ENCODE measurements around the gene SNAPC4.
A peak's percentile ranks its signal among the peaks of the same experiment; 100 is the strongest.

SNAPC4 gene, protein sequence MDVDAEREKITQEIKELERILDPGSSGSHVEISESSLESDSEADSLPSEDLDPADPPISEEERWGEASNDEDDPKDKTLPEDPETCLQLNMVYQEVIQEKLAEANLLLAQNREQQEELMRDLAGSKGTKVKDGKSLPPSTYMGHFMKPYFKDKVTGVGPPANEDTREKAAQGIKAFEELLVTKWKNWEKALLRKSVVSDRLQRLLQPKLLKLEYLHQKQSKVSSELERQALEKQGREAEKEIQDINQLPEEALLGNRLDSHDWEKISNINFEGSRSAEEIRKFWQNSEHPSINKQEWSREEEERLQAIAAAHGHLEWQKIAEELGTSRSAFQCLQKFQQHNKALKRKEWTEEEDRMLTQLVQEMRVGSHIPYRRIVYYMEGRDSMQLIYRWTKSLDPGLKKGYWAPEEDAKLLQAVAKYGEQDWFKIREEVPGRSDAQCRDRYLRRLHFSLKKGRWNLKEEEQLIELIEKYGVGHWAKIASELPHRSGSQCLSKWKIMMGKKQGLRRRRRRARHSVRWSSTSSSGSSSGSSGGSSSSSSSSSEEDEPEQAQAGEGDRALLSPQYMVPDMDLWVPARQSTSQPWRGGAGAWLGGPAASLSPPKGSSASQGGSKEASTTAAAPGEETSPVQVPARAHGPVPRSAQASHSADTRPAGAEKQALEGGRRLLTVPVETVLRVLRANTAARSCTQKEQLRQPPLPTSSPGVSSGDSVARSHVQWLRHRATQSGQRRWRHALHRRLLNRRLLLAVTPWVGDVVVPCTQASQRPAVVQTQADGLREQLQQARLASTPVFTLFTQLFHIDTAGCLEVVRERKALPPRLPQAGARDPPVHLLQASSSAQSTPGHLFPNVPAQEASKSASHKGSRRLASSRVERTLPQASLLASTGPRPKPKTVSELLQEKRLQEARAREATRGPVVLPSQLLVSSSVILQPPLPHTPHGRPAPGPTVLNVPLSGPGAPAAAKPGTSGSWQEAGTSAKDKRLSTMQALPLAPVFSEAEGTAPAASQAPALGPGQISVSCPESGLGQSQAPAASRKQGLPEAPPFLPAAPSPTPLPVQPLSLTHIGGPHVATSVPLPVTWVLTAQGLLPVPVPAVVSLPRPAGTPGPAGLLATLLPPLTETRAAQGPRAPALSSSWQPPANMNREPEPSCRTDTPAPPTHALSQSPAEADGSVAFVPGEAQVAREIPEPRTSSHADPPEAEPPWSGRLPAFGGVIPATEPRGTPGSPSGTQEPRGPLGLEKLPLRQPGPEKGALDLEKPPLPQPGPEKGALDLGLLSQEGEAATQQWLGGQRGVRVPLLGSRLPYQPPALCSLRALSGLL (N-terminal part only)

GRCh38 chr9:136400038-136400834 lies at the start of gene SNAPC4:
Gene SNAPC4, minus strand, starts transcription at chr9:136400170. Its CDS starts 1,742 bp downstream, at chr9:136398428.
- DNase-seq: peak; percentile 92

DNA sequence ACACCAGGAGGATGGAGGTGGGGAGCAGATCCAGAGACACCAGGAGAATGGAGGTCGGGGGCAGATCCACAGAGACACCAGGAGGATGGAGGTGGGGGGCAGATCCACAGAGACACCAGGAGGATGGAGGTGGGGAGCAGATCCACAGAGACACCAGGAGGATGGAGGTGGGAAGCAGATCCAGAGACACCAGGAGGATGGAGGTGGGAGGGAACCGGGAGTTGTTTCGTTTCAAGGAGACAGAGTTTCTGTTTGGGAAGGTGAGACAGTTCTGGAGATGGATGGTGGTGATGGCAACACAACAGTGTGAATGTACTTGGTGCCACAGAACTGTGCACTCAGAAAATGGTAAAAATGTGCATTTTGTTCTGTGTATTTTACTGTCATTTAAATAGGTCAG lies 48.7 kb upstream of the SNAPC4 start:
- DNase-seq: no peak

DNA sequence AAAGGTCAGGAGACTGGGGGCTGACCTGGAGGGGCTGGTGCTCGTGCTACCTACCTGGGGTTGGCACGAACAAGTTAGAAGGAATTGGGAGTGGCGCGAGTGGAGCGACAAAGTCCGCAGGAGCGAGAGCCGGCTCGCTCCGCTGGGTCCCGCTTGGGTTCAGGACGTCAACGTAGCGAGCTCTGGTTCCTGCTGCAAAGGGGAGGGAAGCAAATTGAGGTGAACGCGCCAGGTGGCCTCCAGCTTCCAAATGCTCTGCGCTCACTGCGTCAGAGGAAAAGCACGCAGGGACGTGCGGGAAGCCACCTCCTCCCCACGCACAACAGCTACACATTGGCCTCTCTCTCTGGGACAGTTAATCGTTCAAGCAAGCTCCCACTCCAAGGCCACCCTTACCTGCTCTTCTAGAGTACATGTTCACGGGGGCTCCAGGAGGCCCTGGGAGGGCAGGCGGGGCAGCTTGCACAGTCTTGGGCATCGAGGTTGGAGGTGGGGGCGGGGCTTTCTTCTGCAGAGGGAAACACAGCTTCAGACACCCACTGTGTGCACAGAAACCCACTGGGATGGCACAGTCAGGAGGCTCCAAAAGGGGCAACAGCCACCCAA lies 47.3 kb upstream of the SNAPC4 start:
- no peak for DNase-seq

- no peak for DNase-seq
These were observed 45.8 kb upstream of the SNAPC4 start for GRCh38 chr9:136445799-136446198.

DNA sequence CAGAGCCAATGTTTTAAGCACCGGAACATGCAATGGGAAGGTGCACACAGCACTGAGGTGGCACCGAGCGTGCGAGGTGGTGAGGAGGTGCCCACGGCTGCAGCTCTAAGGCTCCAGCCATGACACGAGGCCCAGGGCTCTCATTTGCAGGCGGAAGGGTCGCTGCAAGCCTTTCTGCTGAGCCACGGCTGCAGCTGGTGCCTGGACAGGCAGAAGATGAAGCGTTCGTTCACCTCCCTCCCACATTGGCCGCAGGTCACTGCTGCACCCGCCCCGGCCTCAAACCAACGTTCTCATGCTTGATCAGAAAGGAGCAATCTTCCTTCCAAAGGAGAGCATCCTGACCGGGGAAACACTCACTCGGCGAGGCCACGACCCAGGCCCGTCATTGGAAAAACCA lies 44.1 kb upstream of the SNAPC4 start:
- DNase-seq: no peak

DNA sequence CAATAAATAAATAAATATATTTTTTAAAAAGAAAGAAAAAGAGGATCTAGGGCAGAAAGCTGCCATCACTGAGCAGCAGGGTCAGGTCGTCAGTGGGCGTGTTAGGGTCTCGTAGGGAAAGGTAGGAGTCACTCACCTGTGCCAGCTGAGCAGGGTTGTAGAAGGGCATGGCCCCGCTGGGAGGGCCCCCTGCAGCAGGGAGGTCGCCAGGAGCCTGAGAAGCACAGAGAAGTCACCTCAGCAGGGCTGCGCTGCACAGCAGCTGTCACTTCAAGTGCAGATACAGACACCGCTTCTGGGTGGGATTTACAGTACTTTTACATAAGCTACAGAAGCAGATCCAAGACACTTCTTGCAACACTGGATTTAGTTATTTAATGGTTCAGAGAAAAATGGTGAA lies 43.7 kb upstream of the SNAPC4 start:
- no peak for DNase-seq

DNA sequence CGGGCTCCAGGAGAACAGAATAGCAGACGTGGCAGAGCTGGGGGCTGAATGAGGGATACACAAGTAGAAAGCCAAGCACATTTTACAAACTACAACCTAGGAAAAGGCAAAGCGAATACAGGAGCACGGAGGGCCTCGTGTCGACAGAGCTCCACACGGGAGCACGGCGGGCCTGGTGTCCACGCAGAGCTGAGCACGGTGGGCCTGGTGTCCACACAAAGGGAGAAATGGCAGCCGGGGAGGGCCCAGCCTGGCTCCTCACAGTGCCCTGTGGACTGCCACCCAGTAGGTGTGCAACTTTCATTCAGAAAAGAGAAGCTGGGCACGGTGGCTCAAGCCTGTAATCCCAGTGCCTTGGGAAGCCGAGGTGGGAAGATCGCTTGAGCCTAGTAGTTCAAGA lies 43.1 kb upstream of the SNAPC4 start:
- no peak for DNase-seq

GRCh38 chr9:136442265-136442664 lies 42.3 kb upstream of the SNAPC4 start:
- no peak for DNase-seq

DNA sequence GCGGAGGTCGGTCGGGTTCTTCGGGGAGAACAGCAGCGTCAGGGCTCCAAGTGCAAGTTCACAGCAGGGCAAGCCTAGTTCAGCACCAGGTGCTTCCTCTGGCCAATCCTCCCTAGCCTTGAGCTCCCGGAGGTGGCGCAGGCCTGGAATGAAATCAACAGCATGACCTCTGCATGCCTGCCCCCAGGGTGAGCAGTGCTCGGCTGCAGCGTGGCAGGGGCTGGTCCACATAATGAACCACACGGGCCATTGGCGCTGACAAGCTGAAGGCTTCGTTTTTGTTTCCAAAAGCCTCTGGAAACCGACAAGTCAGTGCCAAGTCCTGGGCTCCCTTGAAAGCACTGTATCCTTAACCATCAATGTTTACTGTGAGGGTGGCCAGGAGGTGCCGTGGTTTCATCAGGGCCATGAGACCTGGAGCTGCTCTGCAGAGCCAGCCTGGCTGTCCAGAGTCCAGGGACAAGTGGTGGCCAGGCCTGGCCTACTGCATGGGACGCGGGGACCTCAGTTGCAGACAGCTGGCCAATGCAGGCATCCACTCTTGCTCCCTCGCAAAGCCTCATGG lies 41.8 kb upstream of the SNAPC4 start:
- DNase-seq: no peak

DNA sequence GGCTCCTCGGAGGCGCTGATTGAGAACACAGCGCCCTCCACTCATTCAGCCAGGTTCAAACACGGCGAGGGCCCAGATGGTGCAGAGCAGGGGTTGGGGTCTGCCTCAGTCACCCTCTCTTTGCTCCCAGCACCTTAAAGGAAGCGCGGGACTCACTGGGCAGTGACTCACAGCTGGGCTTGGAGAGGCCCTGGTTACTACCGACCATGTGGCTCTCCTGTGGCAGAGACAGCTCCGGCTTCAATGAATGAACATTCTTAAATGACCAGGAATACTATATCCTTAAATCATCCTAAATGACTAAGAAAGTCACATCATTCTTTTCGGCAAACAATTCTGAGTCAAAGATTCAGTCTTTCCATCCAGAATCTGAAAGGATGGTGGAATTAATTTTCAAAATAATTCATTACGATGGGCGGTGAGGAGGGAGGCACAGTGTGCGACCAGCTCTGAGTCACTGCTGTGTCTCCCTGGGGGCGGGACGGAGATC lies 41.3 kb upstream of the SNAPC4 start:
- DNase-seq: no peak

GRCh38 chr9:136439481-136440408 lies 39.8 kb upstream of the SNAPC4 start, which contains the start of gene INPP5E:
Gene INPP5E, minus strand, starts transcription at chr9:136439845. Its CDS starts 426 bp downstream, at chr9:136439419.
- peak; percentile 81 for DNase-seq

DNA sequence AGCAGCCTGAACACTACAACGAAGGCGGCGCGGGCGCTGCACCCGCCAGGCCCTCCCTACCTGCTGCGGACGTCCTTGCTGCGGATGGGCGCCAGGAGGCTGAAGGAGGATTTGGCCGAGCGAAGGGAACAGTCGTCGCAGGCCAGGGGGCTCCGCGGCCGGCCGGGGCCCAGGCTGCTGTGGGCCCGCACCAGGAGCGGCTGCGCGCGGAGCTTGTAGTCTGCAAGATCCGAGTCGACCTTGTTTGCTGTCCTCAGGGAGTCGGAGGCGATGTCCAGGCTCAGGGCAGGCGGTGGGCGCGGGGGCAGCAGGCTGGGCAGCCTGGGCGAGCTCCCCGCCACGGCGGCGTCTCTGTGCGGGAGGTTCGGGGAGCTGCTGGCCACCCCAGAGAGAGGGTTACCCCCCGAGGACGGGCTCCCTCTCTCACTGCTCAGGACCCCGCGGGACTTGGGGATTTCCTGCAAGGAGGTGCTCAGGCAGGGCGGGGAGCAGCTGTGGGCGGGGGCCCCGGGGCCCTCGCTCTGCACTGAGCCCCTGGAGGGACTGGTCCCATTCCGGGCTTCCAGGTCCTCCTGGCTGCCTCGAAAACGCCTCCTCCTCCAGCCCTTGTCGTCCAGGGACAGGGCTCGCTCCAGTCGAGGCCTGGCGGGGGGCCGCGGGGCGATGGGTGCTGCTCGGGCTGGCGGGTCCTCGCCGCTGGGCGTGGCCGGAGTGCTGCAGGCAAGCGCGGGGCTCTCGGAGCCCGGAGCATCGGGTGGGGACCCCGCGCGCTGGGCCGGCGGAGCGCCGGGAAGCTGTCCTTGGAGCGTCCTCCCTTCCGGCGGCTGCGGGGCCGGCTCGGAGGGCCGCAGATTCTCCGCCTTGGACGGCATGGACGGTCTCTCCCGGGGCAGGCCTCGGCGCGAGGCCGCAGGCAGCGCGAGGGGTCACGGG lies 38.8 kb upstream of the SNAPC4 start:
- DNase-seq: peak; percentile 61

DNA sequence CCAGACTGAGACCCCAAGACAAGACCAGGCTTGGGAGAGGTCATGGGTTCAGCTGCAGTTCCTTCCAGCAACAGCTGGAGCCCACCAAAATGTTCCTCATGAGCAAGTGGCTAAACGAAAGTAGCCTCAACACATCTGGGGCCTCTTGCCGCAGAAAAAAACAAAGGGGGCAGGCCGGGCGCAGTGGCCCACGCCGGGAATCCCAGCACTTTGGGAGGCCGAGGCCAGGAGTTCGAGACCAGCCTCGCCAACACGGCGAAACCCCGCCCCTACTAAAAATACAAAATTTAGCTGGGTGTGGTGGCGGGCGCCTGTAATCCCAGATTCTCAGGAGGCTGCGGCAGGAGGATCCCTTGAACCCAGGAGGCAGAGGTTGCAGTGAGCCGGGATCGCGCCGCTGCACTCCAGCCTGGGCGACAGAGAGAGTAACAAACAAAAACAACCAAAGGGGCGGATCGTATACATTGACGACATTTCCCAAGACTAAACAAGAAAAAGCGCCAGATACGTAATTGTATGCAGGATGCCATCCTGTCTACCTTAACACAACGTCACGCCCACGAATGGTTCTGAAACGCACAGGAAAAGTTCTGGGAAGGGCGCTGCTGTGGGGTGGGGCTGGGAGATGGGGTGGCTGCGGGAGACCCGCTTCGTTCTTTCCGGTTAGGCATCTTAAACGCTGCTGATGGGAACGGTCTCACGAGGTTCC lies 38.0 kb upstream of the SNAPC4 start:
- DNase-seq: no peak

DNA sequence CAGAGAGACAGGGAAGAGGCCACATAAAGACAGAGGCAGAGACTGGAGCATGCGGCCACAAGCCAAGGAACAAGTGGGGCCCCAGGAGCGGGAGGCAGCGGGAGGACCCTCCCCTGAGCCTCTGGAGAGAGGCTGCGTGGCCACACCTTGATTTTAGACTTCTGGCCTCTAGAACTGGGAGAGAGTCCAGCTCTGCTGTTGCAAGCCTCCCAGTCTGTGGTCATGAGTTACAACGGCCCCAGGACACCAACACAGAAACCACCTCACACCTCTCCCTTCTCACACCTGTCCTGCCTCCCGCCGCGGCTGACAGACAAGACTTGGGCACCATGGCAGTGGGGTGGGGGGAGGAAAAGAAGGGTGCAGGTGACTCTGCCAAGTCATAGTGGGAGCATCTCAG lies 37.5 kb upstream of the SNAPC4 start:
- DNase-seq: no peak

DNA sequence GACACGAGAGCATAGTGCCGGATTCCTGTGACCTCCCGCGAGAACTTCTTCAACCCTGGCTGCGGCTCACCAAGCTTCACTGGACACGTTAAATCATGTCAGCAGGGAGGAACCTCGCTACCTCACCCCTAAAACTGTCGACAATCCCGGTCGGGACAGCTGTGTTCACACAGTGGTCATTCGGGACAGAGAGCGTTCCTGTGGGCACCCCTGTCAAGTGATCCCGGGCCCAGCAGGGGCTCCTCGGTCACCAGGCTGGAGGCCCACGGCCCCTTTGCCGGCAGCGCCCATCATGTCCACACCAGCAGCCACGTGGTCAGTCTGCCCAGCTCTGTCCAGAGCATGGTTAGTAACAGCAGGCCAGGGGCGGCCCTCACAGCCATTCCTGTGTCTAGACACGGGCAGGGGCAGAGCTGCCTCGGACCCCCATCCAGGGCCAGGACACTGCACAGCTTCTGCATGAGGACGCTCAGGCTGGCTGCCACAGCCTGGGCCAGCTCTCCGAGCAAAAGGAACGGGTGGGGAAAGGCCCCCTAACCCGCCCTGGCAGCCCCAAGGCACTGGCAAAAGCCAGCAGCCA lies 36.2 kb upstream of the SNAPC4 start:
- DNase-seq: no peak

- no peak for DNase-seq
These were observed 34.7 kb upstream of the SNAPC4 start for GRCh38 chr9:136434580-136435169.

Data from CD4-positive, alpha-beta T cell treated with Interleukin-6 for 4 hours (primary cell).